TTC549 (cell line): ENCODE data around the gene BMPR1B.
"Not testable (repeated sequence)": the region's sequence is repeated elsewhere in the genome, so short reads cannot be mapped to it uniquely, and the experiment has no call there.

Source experiments
- FAIRE-seq: peaks from 2 replicates; lab custom pipeline; 2012; peaks lifted over from hg19 to GRCh38; lab: Jason Lieb, UNC

BMPR1B gene

DNA sequence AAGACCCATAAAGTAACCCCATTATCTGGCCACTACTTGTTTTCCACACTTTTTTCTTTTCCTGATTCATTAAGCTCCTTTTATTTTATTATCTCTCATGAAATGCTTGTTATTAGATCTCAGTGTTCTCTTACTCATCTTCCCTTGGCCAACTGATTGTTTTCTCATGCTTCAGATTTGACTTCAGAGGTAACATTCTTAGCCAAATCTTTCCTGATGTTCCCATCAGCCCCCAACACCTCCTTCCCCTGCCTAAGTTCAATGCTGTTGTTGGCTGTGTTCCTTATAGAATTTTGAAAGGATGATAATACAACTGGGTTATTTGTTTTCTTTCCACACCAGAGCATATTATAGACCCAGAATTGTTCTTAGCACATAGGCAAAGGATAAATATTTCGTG lies 75.6 kb downstream of the BMPR1B start:
- no peak for FAIRE-seq

GRCh38 chr4:94834501-94834900 lies 76.7 kb downstream of the BMPR1B start:
- FAIRE-seq, result no peak

DNA sequence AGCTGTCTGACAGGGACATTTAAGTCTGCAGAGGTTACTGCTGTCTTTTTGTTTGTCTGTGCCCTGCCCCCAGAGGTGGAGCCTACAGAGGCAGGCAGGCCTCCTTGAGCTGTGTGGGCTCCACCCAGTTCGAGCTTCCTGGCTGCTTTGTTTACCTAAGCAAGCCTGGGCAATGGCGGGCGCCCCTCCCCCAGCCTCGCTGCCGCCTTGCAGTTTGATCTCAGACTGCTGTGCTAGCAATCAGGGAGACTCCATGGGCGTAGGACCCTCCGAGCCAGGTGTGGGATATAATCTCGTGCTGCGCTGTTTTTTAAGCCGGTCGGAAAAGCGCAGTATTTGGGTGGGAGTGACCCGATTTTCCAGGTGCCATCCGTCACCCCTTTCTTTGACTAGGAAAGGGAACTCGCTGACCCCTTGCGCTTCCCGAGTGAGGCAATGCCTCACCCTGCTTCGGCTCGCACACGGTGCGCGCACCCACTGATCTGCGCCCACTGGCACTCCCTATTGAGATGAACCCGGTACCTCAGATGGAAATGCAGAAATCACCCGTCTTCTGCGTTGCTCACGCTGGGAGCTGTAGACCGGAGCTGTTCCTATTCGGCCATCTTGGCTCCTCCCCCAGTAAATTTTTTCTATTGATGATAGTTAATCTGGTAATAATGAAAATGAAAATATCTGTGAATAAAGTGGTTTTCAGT lies 83.6 kb downstream of the BMPR1B start:
- not testable (repeated sequence) for FAIRE-seq

- FAIRE-seq, result no peak
Measured at GRCh38 chr4:94841864-94842221, 84.1 kb downstream of the BMPR1B start.

DNA sequence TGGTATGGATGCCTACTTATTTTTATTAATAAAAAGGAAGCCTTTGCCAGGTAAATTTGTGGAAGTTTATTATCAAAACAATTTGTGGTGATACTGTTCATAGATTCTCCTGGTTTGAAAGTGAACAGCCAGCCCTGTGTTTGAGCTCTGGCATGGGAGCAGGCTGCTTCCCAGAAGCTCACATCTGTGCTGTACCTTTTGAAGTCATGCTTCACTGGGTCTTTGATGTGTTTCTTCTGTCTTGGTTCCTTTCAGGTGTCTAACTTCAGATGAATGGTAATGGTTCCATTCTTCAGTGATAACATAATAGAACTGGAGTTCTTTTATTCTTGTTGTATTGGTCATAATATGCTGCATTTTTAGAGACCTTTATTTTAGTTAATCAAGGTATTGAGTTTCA lies 85.5 kb downstream of the BMPR1B start:
- FAIRE-seq, result no peak

GRCh38 chr4:94848326-94848725 lies 90.6 kb downstream of the BMPR1B start:
- FAIRE-seq, result no peak

GRCh38 chr4:94849901-94850300 lies 92.1 kb downstream of the BMPR1B start:
- FAIRE-seq, result no peak

GRCh38 chr4:94852616-94853015 lies 94.9 kb downstream of the BMPR1B start:
- FAIRE-seq, result no peak

DNA sequence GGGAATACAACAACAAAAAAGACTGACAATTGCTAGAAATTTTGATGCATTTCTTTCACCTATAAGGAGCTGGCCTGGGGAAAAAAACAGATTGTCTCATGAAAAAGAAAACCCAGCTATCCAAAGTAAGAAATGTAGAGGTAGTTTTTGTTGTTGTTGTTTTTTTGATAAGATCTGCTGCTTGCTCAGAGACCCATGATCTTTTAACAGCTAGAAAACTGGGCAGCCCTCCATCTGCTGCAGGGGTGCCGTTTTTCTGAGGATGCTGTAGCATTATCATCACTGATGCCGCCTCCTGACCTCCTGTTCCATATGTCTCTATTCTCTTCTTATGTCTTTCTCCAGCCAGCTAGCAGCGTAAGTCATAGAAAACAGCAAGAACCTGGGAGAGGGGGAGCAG lies 98.3 kb downstream of the BMPR1B start:
- no peak for FAIRE-seq

GRCh38 chr4:94870146-94870545 lies 112.4 kb downstream of the BMPR1B start:
- FAIRE-seq, result no peak

DNA sequence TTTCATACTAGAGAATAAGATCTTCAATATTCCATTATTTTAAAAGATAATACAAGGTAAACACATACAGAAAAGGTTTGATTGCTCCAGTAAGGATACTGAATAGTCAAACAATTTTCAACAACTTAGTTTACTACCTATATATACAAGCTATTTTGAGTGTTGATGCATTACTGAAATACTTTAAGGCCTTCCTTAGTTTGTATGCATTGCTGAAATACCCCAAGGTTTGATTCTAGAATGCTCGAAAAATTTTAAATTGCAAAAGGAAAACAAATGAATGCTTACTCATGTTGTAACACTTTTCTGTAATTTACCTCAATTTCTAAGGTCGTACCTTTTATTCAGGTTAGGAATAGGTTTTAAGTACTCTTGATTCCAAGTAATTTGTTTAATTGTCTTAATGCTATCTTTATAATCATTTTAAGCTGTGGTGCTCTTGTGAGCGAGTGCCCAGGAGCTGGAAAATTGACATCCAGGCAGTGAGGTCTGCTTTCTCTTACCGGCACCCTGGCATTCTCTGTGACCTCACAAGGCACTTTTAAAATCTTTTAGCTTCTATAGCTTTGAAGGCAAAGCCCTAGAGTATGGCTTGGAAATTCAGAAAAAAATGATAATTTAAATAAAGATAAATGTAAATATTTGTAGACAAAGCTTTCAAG lies 114.0 kb downstream of the BMPR1B start:
- FAIRE-seq, result no peak

DNA sequence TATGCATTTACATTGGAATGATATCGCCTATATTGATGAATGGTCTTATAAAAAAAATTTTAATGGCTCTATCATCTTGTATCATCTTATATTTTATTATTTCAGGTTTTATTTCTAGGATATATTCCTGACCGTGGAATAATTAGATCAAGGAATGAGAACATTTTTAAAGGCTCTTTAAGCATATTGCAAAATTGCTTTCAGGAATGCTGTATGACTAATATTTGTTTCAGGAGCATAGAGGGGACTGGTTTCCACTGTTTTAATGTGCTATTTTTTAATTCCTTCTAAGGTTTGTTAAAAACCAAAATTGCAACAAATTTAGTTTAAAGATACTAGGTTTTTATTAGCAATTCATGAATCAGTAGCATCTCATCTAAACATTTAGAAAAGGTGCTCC lies 120.2 kb downstream of the BMPR1B start:
- no peak for FAIRE-seq

GRCh38 chr4:94880956-94881355 lies 123.2 kb downstream of the BMPR1B start:
- no peak for FAIRE-seq

- no peak for FAIRE-seq
Measured at GRCh38 chr4:94882756-94883155, 125.0 kb downstream of the BMPR1B start.

DNA sequence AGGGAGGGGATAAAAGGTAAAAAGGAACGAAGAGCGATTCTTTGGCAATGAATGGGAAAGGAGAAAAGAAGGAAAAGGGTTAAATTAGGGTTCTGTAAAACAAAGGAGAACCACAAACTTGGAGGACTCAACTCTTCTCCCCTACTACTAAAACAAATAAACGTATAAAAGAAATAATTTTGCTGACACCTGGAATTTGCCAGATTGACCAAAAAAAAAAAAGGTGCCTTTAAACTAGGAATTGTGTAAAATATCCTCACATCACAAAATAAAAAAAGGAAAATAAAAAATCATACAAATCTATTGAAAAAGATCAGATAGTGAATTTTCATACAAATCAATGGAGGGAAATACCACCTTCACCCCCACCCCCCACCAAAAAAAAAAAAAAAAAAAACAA lies 129.3 kb downstream of the BMPR1B start:
- FAIRE-seq, result no peak

GRCh38 chr4:94889523-94889922 lies 131.8 kb downstream of the BMPR1B start:
- no peak for FAIRE-seq

DNA sequence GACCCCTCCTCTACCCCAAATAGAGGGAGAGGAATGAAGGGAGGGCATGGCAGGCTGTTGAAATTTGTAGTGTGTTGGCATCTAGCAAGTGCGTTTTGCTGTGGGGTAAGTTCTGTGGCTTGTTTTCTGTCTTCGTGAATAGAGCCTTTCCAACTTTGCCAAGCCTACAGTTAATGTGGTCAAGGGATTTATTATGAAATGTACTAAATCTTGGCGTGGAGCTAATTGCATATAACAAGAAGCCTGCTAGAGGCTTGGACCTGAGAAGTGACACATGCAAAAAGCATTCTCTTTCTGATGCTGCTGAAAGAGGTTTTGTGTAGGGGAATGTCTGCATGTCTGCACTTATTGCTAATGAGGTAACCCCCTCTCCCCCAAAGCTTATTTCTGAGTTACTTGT lies 132.2 kb downstream of the BMPR1B start:
- FAIRE-seq, result no peak

GRCh38 chr4:94890579-94890978 lies 132.8 kb downstream of the BMPR1B start:
- no peak for FAIRE-seq

- no peak for FAIRE-seq
Measured at GRCh38 chr4:94892051-94892450, 134.3 kb downstream of the BMPR1B start.

DNA sequence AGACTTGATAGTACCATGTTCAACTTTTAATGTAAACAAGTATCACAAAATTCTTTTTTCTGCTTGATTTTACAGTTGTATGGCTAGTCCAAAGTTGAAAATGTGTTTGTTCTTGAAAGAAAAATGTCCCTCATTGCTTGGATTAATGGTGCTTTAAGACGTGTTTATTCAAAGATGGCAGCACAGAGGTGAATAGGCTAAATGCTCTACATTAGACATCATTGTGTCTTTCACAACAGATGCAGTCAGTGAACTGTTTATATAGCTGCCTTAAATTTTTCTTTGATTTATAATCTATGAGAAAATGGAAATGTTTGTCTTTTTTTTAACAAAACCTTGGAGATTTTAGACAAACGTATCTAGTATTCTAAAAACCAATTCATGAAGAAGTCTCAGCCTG lies 137.3 kb downstream of the BMPR1B start:
- no peak for FAIRE-seq

DNA sequence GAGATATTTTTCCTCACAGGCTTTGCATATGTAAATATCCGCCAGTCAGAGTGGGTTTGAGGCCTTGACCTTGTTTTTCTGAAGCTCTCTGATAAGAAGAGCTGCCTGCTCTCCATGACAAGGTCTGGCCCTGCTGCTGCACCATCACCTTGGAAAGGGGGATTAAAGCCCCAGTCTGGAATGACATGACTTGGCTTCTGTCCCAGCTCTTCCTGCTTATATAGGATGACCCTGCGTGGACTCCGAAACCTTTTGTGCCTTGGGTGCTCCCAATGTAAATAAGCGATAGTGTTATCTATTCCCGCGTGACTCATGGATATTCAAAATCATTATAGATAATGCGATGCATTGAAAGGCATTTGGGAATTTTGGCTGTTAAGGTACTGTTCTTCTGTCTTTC lies 139.3 kb downstream of the BMPR1B start:
- no peak for FAIRE-seq

- no peak for FAIRE-seq
Measured at GRCh38 chr4:94905511-94905910, 147.8 kb downstream of the BMPR1B start.

GRCh38 chr4:94909645-94910044 lies 151.9 kb downstream of the BMPR1B start:
- no peak for FAIRE-seq

DNA sequence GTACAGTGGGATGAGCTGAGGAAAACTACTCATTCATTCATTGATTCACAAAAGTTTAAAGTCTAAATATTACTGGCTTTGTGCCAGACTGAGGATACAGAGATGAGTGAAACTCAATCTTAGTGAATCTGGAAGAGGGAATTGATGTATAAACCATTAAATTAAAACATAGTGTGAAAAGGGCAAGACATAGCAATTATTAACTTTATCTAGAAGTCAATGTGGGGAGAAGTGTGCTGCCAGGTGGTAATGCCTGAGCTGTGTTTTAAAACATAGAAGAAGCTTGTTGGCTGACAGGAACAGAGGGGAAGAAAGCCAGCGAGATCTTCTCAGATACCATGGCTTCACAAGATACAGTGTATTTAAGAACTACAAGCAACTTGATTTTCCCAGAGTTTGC lies 153.4 kb downstream of the BMPR1B start:
- FAIRE-seq, result no peak
